Measurements from ENCODE around the gene POLE.

The POLE gene

GRCh38 chr12:132629330-132629729 lies 57.8 kb downstream of the POLE start:
- no peak for DNase-seq (ENCODE audit: low spot score)

- DNase-seq (ENCODE audit: low spot score) = no peak
These were observed 61.3 kb downstream of the POLE start for GRCh38 chr12:132625731-132626430.

GRCh38 chr12:132624910-132625630 lies 62.1 kb downstream of the POLE start:
- DNase-seq (ENCODE audit: low spot score) = no peak

- no peak for DNase-seq (ENCODE audit: low spot score)
These were observed 62.8 kb downstream of the POLE start for GRCh38 chr12:132624186-132624855.

- no peak for DNase-seq (ENCODE audit: low spot score)
These were observed 63.9 kb downstream of the POLE start for GRCh38 chr12:132623072-132623869.

- no peak for DNase-seq (ENCODE audit: low spot score)
These were observed 64.6 kb downstream of the POLE start for GRCh38 chr12:132622437-132623071.

- no peak for DNase-seq (ENCODE audit: low spot score)
These were observed 65.3 kb downstream of the POLE start for GRCh38 chr12:132621657-132622435.

- DNase-seq (ENCODE audit: low spot score) = no peak
These were observed 66.1 kb downstream of the POLE start for GRCh38 chr12:132620899-132621656.

GRCh38 chr12:132620113-132620898 lies 66.8 kb downstream of the POLE start:
- no peak for DNase-seq (ENCODE audit: low spot score)

- DNase-seq (ENCODE audit: low spot score) = no peak
These were observed 67.6 kb downstream of the POLE start for GRCh38 chr12:132619386-132620112.

- no peak for DNase-seq (ENCODE audit: low spot score)
These were observed 68.1 kb downstream of the POLE start for GRCh38 chr12:132619071-132619385.

GRCh38 chr12:132618683-132619043 lies 68.5 kb downstream of the POLE start, which contains the start of gene P2RX2:
TSS of gene P2RX2 (plus strand) at chr12:132618776. CDS start at chr12:132618817, 41 bp downstream.
- DNase-seq (ENCODE audit: low spot score) = no peak

- DNase-seq (ENCODE audit: low spot score) = no peak
These were observed 69.1 kb downstream of the POLE start for GRCh38 chr12:132617822-132618682.

GRCh38 chr12:132617135-132617701 lies 69.9 kb downstream of the POLE start:
- no peak for DNase-seq (ENCODE audit: low spot score)

GRCh38 chr12:132615579-132616038 lies 71.5 kb downstream of the POLE start:
- no peak for DNase-seq (ENCODE audit: low spot score)

GRCh38 chr12:132614861-132615578 lies 72.1 kb downstream of the POLE start:
- DNase-seq (ENCODE audit: low spot score) = peak; percentile 90

- DNase-seq (ENCODE audit: low spot score) = no peak
These were observed 73.1 kb downstream of the POLE start for GRCh38 chr12:132614029-132614428.

Measured in HuH-7.5 (cell line).